GM18511 (cell line): Measurements from ENCODE around the gene FAAH.
A peak's percentile ranks its signal among the peaks of the same experiment; 100 is the strongest.
"Not testable (repeated sequence)": the region's sequence is repeated elsewhere in the genome, so short reads cannot be mapped to it uniquely, and the experiment has no call there.

Experiments
- ATAC-seq: cut with Tn5 transposase; IDR thresholded peaks from one replicate; pipeline ENCODE4 v1.9.1; 2021; ENCODE audit warnings: mild to moderate bottlenecking, moderate library complexity; ENCODE audit not compliant: unreplicated experiment

FAAH gene

DNA sequence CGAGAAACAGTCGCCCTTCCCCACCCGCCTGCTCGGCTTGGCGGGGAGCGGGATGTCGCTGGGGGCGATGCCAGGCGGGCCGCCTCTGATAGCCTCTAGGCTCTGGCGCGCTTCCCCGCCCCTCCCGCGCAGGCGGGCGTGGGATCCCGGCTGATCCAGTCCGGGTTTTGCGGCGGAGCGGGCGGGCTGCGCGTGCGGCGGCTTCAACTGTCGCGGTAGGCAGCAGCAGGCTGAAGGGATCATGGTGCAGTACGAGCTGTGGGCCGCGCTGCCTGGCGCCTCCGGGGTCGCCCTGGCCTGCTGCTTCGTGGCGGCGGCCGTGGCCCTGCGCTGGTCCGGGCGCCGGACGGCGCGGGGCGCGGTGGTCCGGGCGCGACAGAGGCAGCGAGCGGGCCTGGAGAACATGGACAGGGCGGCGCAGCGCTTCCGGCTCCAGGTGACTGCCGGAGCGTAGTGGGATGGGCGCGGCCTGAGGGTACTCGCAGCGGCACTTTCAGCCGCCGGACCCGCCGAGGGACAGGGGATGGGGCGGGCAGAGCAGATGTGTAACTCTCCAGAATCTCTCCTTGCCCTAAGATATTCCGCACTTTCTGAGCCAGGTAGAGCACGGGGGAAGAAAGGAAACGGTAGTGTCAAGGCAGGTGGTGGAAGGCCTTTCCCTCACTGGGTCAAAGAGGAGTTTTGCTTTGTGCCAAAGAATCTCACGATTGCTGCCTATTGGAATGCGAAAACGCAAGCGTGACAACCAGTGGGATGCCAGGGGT lies at the start of gene FAAH:
Gene FAAH (plus strand): TSS at position 210 of the 764 bp plus-strand sequence. CDS start 32 bp downstream, at position 242.
- ATAC-seq: no peak

DNA sequence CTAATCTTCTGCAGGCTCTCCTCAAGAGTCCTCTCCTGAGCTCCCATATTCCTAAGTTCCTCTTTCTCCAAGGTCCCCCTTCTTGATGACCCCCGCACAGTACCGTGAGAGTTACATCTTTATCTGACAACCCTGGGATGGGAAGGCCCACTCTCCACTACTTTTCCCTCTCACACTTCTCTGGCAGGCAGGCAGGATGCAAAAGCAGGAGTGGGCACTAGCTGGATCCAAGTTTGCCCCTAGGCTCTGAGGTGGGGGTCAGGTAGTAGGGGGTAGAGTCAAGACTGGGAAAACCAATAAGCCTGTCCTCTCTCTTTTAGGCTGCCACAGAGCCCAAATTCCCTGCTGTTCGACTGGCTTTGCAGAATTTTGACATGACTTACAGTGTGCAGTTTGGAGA lies 49.6 kb upstream of the FAAH start:
- ATAC-seq: no peak

DNA sequence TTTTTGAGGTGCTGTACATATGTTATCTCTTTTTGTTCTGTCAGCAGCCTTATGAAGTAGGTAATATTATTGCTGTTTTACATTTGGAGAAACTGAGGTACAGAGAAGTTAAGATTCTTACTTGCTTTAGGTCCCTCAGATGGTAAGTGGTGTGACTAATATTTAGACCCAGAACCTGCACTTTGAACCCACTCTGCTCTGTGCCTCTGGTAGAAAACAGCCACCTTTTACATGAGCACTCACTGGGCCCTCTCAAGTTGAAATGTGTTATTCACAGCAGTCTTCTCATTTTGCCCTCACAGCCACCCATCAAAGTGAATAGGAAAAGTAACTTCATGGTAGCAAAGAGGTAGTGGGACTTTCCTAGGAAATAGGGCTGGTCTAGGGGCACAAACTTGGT lies 48.8 kb upstream of the FAAH start:
- no peak for ATAC-seq

DNA sequence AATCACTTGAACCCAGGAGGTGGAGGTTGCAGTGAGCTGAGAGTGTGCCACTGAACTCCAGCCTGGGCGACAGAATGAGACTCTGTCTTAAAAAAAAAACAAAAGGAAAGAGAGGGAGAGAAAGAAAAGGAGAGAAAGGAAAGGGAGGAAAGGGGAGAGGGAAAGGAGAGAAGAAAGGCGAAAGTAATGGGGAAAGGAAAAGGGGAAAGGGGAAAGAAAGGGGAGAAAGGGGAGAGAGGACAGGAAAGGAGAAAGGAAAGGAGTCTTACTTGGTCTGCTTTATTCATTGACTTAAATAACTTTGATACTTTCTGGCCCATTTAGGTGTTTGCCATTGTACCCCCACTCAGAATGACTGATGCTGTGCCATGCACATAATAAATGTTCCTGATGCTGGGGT lies 41.8 kb upstream of the FAAH start:
- no peak for ATAC-seq

DNA sequence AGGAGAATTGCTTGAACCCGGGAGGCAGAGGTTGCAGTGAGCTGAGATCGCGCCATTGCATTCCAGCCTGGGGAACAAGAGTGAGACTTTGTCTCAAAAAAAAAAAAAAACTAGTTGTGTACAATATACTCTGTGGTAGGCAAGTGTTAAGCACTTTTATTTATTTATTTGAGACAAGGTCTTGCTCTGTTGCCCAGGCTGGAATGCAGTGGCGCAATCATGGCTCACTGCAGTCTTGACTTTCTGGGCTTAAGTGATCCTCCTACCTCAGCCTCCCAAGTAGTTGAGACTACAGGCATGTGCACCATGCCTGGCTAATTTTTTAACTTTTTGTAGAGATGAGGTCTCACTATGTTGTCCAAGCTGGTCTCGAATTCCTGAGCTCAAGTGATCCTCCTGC lies 38.2 kb upstream of the FAAH start:
- ATAC-seq: not testable (repeated sequence)

DNA sequence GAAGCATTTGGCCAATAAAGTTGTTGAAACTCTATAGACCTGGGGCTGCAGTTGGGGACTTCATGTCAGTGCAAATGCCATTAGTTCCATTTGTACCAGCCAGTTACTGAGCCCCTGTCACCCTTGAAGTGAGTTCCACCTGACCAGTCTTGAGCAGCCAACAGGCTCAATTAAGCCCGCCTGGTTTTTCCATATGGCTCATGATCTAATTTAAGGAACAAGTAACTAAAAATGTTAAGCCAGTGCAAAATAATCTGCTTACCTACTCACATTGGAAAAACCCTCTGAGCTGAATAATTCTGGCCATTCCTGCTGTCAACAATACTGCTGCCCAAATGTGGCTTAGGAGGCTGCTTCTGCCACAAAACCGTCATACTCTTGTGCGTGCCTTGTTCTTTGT lies 32.0 kb upstream of the FAAH start:
- no peak for ATAC-seq

DNA sequence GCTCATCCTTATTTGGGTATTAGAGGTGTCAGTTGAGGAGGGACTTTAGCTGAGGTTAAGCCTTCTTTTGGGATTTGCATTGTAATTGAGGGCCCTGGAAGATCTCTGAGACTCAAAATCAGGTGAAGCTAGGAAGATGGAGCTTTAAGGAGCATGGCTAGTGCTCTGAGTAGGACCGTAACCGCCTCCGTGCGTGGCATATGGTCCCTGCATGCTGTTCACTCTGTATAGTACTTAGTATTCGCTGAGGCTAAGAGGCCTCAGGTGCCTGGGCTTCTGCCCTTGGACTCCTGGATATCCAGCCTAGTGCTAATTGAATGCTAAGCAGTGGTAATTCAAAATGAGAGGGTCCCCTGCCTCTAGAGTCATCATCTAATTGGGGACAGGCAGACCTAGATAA lies 31.0 kb upstream of the FAAH start:
- no peak for ATAC-seq

DNA sequence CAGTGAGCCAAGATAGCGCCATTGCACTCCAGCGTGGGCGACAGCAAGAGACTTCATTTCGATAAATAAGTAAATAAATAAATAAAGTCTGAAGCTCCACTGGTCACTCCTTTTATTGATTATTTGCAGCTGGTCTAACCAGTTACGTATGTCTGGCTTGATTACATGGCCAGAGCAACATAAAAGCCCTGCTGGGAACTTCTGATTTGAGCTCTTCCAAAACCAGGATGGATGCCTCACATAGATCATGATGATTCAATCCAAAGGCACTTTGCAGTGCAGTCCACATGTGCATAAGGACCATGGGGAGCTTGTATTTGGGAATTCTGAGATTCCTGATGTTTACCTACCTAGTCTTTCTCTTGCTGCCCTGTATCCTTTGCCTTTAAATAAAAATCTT lies 29.5 kb upstream of the FAAH start:
- no peak for ATAC-seq

DNA sequence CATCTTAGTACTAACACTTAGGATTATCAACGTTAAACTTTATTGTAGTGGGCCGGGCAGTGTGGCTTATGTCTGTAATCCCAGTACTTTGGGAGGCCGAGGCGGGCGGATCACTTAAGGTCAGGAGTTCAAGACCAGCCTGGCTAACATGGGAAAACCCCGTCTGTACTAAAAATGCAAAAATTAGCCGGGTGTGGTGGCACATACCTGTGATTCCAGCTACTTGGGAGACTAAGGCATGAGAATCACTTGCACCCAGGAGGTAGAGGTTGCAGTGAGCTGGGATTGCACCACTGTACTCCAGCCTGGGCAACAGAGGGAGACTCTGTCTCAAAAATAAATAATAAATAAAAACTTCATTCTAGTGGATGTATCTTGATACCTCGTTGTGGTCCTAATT lies 28.3 kb upstream of the FAAH start:
- ATAC-seq: not testable (repeated sequence)

DNA sequence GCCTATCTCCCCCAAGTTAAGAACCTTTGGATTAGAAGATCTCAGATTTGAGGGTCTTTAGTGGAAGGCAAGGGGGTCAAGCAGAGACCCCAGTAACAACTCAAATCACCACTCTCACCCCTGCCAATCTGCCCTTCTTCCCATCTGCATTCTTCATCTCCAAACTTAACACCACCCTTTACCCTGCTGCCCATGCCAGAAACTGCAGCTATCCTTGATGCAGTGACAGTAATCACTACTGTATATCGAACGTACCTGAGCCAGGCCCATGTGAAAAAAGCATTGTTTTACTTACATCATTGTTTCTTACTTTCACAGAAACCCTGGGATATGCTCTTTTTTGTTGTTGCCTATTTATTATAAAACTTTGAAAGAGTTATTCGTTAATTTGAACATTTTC lies 27.0 kb upstream of the FAAH start:
- ATAC-seq: no peak

DNA sequence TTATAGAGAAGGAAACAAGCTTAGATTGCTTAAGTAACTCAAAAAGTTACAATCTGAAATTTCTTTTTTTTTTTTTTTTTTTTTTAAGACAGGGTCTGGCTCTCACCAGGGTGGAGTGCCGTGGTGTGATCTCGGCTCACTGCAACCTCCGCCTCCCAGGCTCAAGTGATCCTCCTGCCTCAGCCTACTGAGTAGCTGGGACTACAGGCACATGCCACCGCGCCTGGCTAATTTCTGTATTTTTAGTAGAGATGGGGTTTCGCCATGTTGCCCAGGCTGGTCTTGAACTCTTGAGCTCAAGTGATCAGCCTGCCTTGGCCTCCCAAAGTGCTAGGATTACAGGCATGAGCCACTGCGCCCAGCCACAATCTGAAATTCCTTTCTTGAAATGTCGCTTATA lies 26.4 kb upstream of the FAAH start:
- ATAC-seq: not testable (repeated sequence)

DNA sequence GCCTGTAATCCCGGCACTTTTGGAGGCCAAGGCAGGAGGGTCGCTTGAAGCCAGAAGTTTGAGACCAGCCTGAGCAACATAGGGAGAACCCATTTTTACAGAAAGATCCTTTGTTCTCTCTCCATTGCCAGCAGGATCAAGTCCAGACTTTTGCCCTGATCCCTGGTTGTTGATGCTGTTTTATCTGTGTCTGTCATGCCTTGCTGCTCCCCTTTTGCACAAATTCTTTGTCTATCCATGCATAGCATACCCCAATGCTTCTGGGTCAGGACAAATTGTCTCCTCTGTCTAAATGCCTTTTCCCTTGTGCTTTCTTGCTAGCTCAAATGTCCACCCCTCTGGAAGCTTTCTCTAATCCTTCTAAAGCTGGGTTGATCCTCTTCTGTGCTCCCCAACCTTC lies 25.3 kb upstream of the FAAH start:
- ATAC-seq: no peak

DNA sequence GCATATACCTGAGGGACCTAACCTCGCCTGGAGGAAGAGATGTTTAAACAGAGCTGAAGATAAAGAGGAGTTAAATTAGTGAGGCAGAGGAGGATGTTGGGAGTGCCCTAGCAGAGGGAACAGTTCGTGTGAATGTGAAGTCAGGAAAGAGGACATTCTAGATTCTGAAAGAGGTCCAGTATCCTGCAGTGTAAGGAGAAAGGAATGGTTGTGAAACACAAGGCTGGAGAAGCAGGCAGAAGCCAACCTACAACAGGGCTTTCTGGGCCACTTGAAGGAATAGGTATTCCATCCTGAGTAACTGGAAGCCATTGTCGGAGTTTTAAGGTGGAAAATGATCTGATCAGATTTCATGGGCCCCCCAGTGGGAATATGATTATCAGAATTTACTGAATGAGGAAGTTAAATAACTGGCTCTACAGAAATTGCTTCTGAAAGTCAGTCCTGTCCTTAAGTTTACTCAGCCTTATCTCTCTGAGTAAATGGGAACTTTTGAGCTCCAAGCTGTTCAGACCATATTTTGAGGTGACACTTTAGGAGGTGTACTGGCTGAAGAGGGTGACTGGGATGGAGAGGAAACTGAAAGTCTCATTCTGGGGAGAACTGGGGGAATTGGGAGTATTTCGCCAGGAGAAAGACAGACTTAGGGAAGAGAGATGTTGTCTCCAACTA lies 24.4 kb upstream of the FAAH start:
- no peak for ATAC-seq

DNA sequence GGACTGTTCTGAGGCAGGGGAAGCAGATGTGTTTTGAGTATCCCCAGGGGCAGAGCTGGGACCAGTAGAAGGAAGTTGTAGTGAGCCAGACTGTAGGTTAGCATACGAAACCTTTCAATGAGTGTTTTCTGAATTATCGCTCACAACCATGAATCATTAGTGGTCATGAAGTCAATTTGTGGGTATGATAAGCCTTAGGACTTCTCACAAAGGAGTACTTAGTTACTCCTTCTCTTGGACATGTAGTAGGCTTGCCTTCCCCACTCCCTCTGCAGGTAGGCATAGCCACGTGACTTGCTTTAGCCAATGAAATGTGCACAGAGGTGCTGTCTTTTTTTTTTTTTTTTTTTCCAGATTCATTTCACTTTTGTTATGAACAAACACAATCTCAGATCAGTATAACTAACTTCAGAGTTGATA lies 23.9 kb upstream of the FAAH start:
- ATAC-seq: peak; percentile 80

DNA sequence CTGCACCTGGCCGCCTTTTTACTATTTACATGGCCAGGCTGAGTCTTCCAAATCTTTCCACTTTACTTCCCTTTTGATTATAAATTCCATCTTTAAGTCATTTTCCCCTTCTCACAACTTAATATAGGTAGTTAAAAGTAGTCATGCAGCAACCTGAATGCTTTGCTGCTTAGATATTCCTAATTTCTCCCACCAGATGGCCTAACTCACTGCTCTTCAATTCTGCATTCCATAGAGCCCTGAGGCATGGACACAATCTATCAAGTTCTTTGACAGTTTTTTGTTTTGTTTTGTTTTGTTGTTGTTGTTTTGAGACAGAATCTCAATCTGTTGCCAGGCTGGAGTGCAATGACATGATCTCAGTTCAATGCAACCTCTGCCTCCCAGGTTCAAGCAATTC lies 21.7 kb upstream of the FAAH start:
- ATAC-seq: no peak

DNA sequence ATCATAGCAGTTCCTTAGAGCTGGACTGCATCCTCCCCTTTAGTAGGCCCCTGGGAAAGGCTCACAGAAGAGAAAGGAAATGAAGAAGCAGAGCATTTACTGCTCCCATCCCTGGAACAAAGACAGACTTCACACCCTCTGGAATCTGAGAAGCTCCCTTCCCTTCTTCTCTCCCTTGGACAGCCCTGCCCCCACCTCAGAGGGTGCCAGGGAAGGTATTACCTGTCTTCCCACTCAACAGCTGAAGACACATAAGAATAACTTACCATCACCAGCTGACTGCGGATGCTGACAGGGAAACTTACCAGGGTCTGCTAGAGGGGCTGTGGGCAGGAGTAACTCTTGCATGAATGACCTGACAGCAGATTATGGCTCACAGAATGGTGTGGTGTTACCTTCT lies 14.1 kb upstream of the FAAH start:
- ATAC-seq: no peak

DNA sequence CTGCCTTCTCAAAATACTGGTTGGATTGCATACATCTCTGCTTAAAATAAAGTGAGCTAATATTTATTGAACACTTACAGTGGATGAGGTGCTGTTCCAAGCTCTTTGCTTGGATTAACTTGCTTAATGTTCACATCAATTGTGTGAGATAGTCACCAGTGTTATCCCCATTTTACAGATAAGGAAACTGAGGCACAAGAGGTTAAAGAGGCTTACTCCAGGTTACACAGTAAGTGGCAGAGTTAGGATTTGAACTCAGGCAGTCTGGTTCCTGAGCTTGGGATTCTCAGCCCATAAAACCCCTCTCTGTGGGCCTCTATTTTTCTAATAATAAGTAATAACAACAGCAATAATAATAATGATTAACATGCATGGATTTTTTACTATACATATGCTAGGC lies 13.6 kb upstream of the FAAH start:
- ATAC-seq: no peak

DNA sequence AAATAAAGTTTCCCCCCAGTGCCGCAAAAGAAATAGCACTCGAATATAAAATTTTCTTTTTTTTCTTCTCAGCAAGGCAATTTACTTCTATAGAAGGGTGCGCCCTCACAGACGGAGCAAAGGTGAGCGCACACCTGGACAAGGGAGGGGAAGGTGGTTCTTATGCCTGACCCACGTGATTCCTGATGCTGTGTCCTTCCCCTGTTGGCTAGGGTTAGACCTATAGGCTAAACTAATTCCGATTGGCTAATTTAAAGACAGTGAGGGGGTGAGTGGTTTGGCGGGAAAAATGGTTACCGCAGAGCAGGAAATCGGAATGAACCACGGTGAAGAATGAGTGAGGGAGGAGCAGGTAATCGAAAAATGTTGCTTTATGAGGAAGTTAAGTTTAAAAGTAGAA lies 607 bp upstream of the FAAH start:
- no peak for ATAC-seq

DNA sequence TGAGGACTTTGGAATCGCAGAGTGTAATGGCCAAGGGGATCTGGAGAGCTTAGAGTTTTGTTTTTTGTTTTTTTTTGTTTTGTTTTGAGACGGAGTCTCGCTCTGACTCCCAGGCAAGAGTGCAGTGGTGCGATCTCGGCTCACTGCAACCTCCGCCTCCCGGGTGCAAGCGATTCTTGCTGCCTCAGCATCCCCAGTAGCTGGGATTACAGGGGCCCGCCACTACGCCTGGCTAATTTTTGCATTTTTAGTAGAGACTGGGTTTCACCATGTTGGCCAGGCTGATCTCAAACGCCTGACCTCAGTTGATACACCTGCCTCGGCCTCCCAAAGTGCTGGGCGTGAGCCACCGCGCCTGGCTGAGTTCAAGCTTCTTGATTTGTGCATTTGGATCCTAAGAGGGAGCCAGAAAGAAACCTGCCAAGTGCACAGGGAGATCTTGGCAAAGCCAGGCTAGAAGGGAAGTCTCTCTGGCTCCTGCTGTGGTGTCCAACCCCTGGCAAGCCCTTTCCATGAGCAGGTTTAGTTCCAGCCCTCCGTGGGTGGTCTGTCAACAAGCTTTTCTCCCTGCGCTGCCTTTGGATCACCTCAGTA lies 852 bp downstream of the FAAH start:
- ATAC-seq: no peak

DNA sequence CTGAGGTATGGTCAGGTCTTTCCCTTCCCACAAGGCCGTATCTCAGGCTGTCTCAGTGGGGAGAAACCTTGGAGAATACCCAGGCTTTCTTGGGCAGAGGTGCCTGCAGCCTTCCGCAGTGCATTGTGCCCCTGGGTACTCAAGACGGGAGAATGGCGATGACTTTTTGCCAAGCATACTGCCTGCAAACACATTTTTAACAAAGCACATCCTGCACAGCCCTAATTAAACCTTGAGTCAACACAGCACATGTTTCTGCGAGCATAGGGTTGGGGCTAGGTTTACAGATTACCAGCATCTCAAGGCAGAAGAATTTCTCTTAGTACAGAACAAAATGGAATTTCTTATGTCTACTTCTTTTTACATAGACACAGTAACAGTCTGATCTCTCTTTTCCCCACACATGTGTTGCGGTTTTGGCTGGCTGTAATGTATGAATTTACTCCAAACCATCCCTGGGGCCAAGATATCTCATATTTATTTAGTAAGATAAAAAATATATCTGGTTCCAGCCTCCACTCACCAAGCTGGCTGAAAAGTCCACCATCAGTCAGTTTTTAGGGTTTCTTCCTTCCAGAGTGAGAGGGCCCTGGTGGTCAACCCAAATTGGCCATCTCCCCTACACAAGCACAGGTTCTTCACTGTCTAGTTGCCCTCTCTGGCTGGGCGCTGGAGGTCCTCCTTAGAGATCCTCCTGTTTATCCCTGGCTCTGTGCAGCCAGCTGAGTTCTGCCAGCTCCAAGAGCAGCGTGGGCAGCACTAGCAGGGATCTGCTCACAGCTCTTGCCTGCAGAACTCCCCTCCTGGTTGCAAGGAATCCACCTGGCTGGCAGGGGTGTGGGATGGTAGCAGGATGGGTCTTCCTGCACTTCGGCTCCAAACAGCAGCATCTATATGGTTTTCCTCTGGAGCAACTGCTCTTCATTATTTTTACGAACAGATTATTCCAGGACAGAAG lies 2.6 kb downstream of the FAAH start:
- ATAC-seq: no peak

DNA sequence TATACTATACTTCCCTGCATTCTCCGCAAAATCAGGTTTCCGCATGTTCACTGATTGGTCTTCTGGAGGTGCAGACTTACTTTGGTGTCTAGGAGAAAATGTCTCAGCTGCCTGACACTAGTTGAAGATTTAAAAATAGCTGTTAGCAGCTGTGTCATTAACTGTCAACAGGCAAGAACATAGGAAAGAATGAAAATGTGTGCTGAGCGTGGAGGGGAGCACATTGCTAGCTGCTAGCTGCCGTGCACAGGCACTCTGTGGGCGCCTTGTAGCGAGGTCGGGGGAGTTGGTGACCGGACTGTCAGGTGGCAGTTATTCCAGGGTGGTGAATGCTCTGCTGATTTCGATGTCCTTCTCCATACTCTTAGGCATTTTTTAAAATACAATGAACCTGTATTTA lies 5.2 kb downstream of the FAAH start:
- ATAC-seq: no peak
